NK-92 treated with Interleukin-12 subunit alpha and Interleukin-12 subunit beta, amount 100 ng/mL, for 24 hours (cell line): ENCODE measurements around the gene NAV1.

Experiments
- DNase-seq: peaks from one replicate; lab custom pipeline; 2025; lab: John Stamatoyannopoulos, UW

NAV1 gene

DNA sequence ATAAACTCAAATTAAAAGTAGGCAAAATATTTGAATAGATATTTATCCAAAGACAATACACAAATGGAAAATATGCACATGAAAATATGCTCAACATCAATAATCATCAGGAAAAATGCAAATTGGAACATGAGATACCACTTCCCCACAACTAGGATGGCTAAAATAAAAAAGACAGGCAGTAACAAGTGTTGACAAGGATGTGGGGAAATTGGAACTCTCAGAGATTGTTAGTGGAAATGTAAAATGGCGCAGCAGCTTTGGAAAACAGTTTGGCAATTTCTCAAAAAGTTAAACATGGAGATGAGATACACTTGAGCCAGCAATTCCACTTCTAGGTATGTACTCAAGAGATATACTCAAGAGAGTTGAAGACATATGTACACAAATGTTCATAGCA is 48.8 kb downstream of the NAV1 start:
- no peak for DNase-seq
